Mucosa of rectum (tissue), 2 donors: ENCODE measurements around the gene TBX10.
A peak's percentile ranks its signal among the peaks of the same experiment; 100 is the strongest.

Experiments used
- H3K27ac ChIP-seq, 2 donors: one replicate each; pipeline ENCODE4 v1.7.0; 2013; ENCODE audit warnings: inconsistent platforms in 2 of 2, low read depth in 2 of 2, low read length in 2 of 2
- H3K27me3 ChIP-seq, 2 donors: one replicate each; pipeline ENCODE4 v1.7.0; 2013; ENCODE audit warnings: low read length in 2 of 2; ENCODE audit not compliant: control insufficient read depth in 2 of 2, insufficient read depth in 2 of 2
- H3K36me3 ChIP-seq, 2 donors: one replicate each; pipeline ENCODE4 v1.7.0; 2013; ENCODE audit warnings: low read length in 2 of 2; ENCODE audit not compliant: control insufficient read depth in 2 of 2, insufficient read depth in 2 of 2
- H3K4me1 ChIP-seq, 2 donors: one replicate each; pipeline ENCODE4 v1.7.0; 2013; ENCODE audit warnings: low read length in 2 of 2, mild to moderate bottlenecking in 1 of 2; ENCODE audit not compliant: control insufficient read depth in 2 of 2, insufficient read depth in 2 of 2
- H3K4me3 ChIP-seq, 2 donors: one replicate each; pipeline ENCODE4 v1.7.0; 2013; ENCODE audit warnings: low read length in 2 of 2
- H3K9ac ChIP-seq, 2 donors: one replicate each; pipeline ENCODE4 v1.7.0; 2013; ENCODE audit warnings: low read length in 2 of 2, low read depth in 1 of 2, mild to moderate bottlenecking in 1 of 2
- H3K9me3 ChIP-seq, 2 donors: one replicate each; pipeline ENCODE4 v1.7.0; 2013; ENCODE audit warnings: low read length in 2 of 2; ENCODE audit not compliant: control insufficient read depth in 2 of 2
- donor health status: healthy.
- donor health status: Normal muscosa, but diverticular disease.

TBX10 gene

DNA sequence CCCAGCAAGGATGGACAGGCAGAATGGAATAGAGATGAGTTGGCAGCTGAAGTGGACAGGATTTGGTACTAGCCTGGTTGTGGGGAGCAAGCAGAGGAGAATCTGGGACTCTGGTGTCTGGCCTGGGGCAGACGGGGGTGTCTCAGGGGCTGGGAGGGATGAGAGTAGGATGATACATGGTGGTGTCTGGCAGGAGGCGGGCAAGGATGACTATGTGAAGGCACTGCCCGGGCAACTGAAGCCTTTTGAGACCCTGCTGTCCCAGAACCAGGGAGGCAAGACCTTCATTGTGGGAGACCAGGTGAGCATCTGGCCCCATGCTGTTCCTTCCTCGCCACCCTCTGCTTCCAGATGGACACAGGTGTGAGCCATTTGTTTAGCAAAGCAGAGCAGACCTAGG lies 53.7 kb downstream of the TBX10 start:
- Histone ChIP-seq H3K4me3 (no peak overlapping the region), H3K36me3 (peaks cover 5 to 10% of the 10 kb centered on the region in 2 donors), H3K9me3 (no peaks in the 10 kb centered on the region), H3K4me1 (peaks cover 14 to 16% of the 10 kb centered on the region in 2 donors), H3K27me3 (no peaks in the 10 kb centered on the region), H3K27ac (no peak overlapping the region), H3K9ac (no peak overlapping the region)

DNA sequence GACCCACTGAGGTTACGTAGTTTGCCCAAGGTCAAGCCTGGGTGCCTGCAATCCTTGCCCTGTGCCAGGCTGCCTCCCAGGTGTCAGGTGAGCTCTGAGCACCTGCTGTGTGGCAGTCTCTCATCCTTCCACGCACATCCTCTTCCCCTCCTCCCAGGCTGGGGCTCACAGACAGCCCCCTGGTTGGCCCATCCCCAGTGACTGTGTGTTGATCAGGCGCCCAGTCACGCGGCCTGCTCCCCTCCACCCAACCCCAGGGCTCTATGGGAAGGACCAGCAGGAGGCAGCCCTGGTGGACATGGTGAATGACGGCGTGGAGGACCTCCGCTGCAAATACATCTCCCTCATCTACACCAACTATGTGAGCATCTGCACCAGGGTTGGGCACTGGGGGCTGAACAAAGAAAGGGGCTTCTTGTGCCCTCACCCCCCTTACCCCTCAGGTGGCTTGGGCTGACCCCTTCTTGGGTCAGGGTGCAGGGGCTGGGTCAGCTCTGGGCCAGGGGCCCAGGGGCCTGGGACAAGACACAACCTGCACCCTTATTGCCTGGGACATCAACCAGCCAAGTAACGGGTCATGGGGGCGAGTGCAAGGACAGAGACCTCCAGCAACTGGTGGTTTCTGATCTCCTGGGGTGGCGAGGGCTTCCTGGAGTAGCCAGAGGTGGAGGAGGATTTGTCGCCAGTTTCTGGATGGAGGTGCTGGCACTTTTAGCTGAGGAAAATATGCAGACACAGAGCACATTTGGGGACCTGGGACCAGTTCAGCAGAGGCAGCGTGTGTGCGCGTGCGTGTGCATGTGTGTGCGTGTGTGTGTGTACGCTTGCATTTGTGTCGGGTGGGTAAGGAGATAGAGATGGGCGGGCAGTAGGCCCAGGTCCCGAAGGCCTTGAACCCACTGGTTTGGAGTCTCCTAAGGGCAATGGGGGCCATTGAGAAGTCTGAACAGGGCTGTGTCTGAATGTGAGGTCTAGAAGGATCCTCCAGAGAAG lies 54.4 kb downstream of the TBX10 start:
- H3K36me3 ChIP-seq, result peaks cover 5 to 10% of the 10 kb centered on the region in 2 donors
- H3K27me3 ChIP-seq, result no peaks in the 10 kb centered on the region
- no peaks in the 10 kb centered on the region for H3K9me3 ChIP-seq
- peaks cover 14 to 16% of the 10 kb centered on the region in 2 donors for H3K4me1 ChIP-seq
- peak overlapping the region in 1 of 2 donors; percentile 75 for H3K4me3 ChIP-seq
- peak overlapping the region; percentile 65 to 81 for H3K9ac ChIP-seq
- H3K27ac ChIP-seq, result peak overlapping the region; percentile 93 to 95

DNA sequence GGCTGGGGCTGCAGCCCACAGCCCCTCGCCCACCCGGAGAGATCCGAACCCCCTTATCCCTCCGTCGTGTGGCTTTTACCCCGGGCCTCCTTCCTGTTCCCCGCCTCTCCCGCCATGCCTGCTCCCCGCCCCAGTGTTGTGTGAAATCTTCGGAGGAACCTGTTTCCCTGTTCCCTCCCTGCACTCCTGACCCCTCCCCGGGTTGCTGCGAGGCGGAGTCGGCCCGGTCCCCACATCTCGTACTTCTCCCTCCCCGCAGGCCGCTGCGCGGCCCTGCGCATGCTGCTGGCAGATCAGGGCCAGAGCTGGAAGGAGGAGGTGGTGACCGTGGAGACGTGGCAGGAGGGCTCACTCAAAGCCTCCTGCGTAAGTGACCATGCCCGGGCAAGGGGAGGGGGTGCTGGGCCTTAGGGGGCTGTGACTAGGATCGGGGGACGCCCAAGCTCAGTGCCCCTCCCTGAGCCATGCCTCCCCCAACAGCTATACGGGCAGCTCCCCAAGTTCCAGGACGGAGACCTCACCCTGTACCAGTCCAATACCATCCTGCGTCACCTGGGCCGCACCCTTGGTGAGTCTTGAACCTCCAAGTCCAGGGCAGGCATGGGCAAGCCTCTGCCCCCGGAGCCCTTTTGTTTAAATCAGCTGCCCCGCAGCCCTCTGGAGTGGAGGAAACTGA lies 55.2 kb downstream of the TBX10 start:
- Histone ChIP-seq H3K36me3 (peaks cover 5 to 10% of the 10 kb centered on the region in 2 donors), H3K4me1 (peaks cover 19% of the 10 kb centered on the region in 2 donors)

DNA sequence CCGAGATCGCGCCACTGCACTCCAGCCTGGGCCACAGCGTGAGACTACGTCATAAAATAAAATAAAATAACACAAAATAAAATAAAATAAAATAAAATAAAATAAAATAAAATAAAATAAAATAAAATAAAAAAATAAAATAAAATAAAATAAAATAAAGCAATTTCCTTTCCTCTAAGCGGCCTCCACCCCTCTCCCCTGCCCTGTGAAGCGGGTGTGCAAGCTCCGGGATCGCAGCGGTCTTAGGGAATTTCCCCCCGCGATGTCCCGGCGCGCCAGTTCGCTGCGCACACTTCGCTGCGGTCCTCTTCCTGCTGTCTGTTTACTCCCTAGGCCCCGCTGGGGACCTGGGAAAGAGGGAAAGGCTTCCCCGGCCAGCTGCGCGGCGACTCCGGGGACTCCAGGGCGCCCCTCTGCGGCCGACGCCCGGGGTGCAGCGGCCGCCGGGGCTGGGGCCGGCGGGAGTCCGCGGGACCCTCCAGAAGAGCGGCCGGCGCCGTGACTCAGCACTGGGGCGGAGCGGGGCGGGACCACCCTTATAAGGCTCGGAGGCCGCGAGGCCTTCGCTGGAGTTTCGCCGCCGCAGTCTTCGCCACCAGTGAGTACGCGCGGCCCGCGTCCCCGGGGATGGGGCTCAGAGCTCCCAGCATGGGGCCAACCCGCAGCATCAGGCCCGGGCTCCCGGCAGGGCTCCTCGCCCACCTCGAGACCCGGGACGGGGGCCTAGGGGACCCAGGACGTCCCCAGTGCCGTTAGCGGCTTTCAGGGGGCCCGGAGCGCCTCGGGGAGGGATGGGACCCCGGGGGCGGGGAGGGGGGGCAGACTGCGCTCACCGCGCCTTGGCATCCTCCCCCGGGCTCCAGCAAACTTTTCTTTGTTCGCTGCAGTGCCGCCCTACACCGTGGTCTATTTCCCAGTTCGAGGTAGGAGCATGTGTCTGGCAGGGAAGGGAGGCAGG lies 56.0 kb downstream of the TBX10 start, which contains the start of gene GSTP1:
Gene GSTP1 (plus strand): TSS at position 566 of the 958 bp plus-strand sequence. CDS start 32 bp downstream, at position 598.
- peak within 1 kb of the TSS; percentile 93 to 95 for H3K27ac ChIP-seq

More for the DNA sequence above, 55.2 kb downstream of the TBX10 start:
- Histone ChIP-seq H3K27ac (peak overlapping the region; percentile 93 to 95), H3K4me3 (peak overlapping the region; percentile 74 to 75), H3K27me3 (no peaks in the 10 kb centered on the region), H3K9ac (peak overlapping the region; percentile 65 to 81), H3K9me3 (no peaks in the 10 kb centered on the region)

DNA sequence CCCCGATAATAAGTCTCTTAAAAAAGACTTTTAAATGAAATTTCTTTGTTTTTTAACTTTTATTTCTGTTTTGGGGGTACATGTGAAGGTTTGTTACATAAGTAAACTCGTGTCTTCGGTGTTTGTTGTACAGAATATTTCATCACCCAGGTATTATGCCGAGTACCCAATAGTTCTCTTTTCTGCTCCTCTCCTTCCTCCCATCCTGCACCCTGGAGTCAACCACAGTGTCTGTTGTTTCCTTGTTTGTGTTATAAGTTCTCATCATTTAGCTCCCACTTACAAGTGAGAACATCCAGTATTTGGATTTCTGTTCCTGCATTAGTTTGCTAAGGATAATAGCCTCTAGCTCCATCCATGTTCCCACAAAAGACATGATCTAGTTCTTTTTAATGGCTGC lies 57.6 kb downstream of the TBX10 start:
- H3K9me3 ChIP-seq, result no peaks in the 10 kb centered on the region
- no peak overlapping the region for H3K4me3 ChIP-seq
- H3K36me3 ChIP-seq, result peaks cover 5 to 10% of the 10 kb centered on the region in 2 donors
- H3K4me1 ChIP-seq, result peaks cover 16 to 19% of the 10 kb centered on the region in 2 donors
- H3K27ac ChIP-seq, result no peak overlapping the region
- peaks cover 0 to 3% of the 10 kb centered on the region in 2 donors for H3K27me3 ChIP-seq
- no peak overlapping the region for H3K9ac ChIP-seq

More for the DNA sequence above, 56.0 kb downstream of the TBX10 start, which contains the start of gene GSTP1:
- no peaks in the 10 kb centered on the region for H3K9me3 ChIP-seq
- no peaks in the 10 kb centered on the region for H3K27me3 ChIP-seq
- H3K4me1 ChIP-seq, result peaks cover 16 to 19% of the 10 kb centered on the region in 2 donors
- peak within 1 kb of the TSS; percentile 65 to 81 for H3K9ac ChIP-seq
- peaks cover 5 to 10% of the 10 kb centered on the region in 2 donors for H3K36me3 ChIP-seq
- peak within 1 kb of the TSS; percentile 74 to 75 for H3K4me3 ChIP-seq

DNA sequence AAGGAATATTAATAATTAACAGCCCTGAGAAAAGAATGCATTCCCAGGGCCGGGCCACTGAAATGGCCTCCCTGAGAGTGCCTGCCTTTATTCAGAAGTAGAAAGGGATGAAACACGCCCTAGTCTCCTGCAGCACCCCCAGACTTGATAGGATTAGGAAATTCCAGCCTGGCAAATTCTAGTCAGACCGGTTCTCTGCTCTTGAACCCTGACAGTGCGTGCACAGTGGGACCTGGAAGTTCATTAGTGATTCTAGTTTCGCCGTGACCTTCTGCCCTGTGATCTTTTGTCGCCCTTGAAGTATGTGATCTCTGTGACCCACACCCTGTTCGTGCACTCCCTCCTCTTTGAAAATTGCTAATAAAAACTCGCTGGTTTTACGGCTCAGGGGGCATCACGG lies 58.1 kb downstream of the TBX10 start:
- Histone ChIP-seq H3K4me1 (peaks cover 16 to 19% of the 10 kb centered on the region in 2 donors), H3K9me3 (no peaks in the 10 kb centered on the region), H3K4me3 (no peak overlapping the region), H3K27me3 (peaks cover 0 to 3% of the 10 kb centered on the region in 2 donors), H3K27ac (no peak overlapping the region), H3K9ac (no peak overlapping the region), H3K36me3 (peaks cover 5 to 10% of the 10 kb centered on the region in 2 donors)
